Measurements from ENCODE around the gene C1QTNF3. TPM values are rescaled to one million over a fixed set of nuclear protein-coding genes. Genes with fewer than 3 reads are reported as not detected.

Gene C1QTNF3
- total and polyA plus RNA-seq, 2 experiments from 2014 or later: 1.7 to 2.0 TPM

GRCh38 chr5:34020726-34021125 lies 22.3 kb downstream of the C1QTNF3 start:
- no peak overlapping the region for H3K4me2 ChIP-seq
- Mint-ChIP-seq H3K27me3 (ENCODE audit: insufficient read depth, low read depth, poor library complexity) (peaks cover 3% of the 10 kb centered on the region), H3K36me3 (ENCODE audit: low read depth) (no peaks in the 10 kb centered on the region), H3K4me1 (peaks cover 16% of the 10 kb centered on the region), H3K4me3 (no peak overlapping the region), H3K9me3 (no peaks in the 10 kb centered on the region), H3K27ac (no peak overlapping the region)
- no peaks in the 10 kb centered on the region for H3K79me2 ChIP-seq (replicated peaks; ENCODE audit: insufficient read depth)
- TF ChIP-seq ZNF331 (CRISPR knock-in tag; IDR thresholded peaks at IDR 0.05; ENCODE audit: low read depth) (no peak), JUNB (IDR thresholded peaks at IDR 0.05; ENCODE audit: unreplicated experiment) (no peak), ZNF462 (CRISPR knock-in tag; IDR thresholded peaks at IDR 0.05) (no peak), ETS1 (IDR thresholded peaks at IDR 0.05) (no peak), EZH2 (IDR thresholded peaks at IDR 0.05; ENCODE audit: low read depth, unreplicated experiment) (no peak), ZNF114 (CRISPR knock-in tag; IDR thresholded peaks at IDR 0.05) (no peak), POLR2AphosphoS5 (IDR thresholded peaks at IDR 0.05; ENCODE audit: low read depth) (no peak)
- no peak for ATAC-seq
- no peaks in the 10 kb centered on the region for H4K20me1 ChIP-seq (replicated peaks; ENCODE audit: insufficient read depth)
- peaks cover 8% of the 10 kb centered on the region for H3K4me1 ChIP-seq (ENCODE audit: insufficient read depth)
- no peak overlapping the region for H2AFZ ChIP-seq
- no peak overlapping the region for H3K27ac ChIP-seq (ENCODE audit: low read depth)
- no peaks in the 10 kb centered on the region for H3K27me3 ChIP-seq (ENCODE audit: insufficient read depth)
- no peak for DNase-seq (ENCODE audit: low spot score)
- H3K9me2 ChIP-seq (ENCODE audit: insufficient read depth): no peaks in the 10 kb centered on the region
- no peaks in the 10 kb centered on the region for H3F3A ChIP-seq (replicated peaks; ENCODE audit: low read depth)
- H3K36me3 ChIP-seq (ENCODE audit: insufficient read depth): no peaks in the 10 kb centered on the region
- no peak overlapping the region for H3K4me3 ChIP-seq

All from GM23338 (cell line).